Articular chondrocyte of knee joint (primary cell): ENCODE measurements around the gene GOLGA7B. TPM values are rescaled to one million over a fixed set of nuclear protein-coding genes. Genes with fewer than 3 reads are reported as not detected.

Source experiments
- total RNA-seq: library from RNA; depleted of rRNA; stranded (reverse); fragments of >200 nt; gene quantifications from 2 replicates; pipeline ENCODE4 v1.2.3, GENCODE V29; 2012

GOLGA7B gene
- total RNA-seq: 0.11 and 0.26 TPM in 2 replicates

GRCh38 chr10:97849687-97850402 lies at the start of gene GOLGA7B:
TSS of gene GOLGA7B (plus strand) at chr10:97849843. CDS start at chr10:97850304, 461 bp downstream.

Other genes starting within 250 kb of the GOLGA7B start
- gene MORN4, start 216.3 kb upstream of the GOLGA7B start, total RNA-seq: 4.3 and 6.1 TPM in 2 replicates
- gene PI4K2A, start 209.2 kb upstream of the GOLGA7B start, total RNA-seq: 25.5 and 28.8 TPM in 2 replicates
- gene AVPI1, start 162.6 kb upstream of the GOLGA7B start, total RNA-seq: 62.7 and 97.2 TPM in 2 replicates
- gene MARVELD1, start 136.1 kb upstream of the GOLGA7B start, total RNA-seq: 57.7 and 68.2 TPM in 2 replicates
- gene ZFYVE27, start 112.7 kb upstream of the GOLGA7B start, total RNA-seq: 17.0 and 17.4 TPM in 2 replicates
- gene SFRP5, start 77.8 kb upstream of the GOLGA7B start, total RNA-seq: not detected in 2 replicates
- gene CRTAC1, start 180.8 kb downstream of the GOLGA7B start, total RNA-seq: 4.7 and 5.8 TPM in 2 replicates